Liver (tissue), 3 donors: ENCODE measurements around the gene DPM1.

Experiments used
- ATF3 ChIP-seq: IDR thresholded peaks from 2 replicates; pipeline ENCODE4 v1.6.1; 2016; ENCODE audit warnings: antibody characterized with exemption
- CTCF ChIP-seq: fragments of 150-350 bp; IDR thresholded peaks from 2 replicates; pipeline ENCODE4 v1.5.1; 2017; ENCODE audit warnings: improper control_type of control experiment, low read depth, low read length; ENCODE audit not compliant: missing input control
- EGR1 ChIP-seq, 2 donors: IDR thresholded peaks; 2 replicates each; pipeline ENCODE4 v1.6.1; 2016 to 2018; ENCODE audit warnings: antibody characterized with exemption in 2 of 2, low read depth in 2 of 2
- FOXA2 ChIP-seq: IDR thresholded peaks from 2 replicates; pipeline ENCODE4 v1.6.1; 2016; ENCODE audit warnings: antibody characterized with exemption
- HNF4A ChIP-seq, 2 donors: conservative IDR thresholded peaks; 2 replicates each; pipeline ENCODE4 v1.6.1; 2016; ENCODE audit warnings: antibody characterized with exemption in 2 of 2, mild to moderate bottlenecking in 2 of 2
- JUND ChIP-seq, 2 donors: IDR thresholded peaks; 2 replicates each; pipeline ENCODE4 v1.6.1; 2016; ENCODE audit warnings: antibody characterized with exemption in 2 of 2
- MAX ChIP-seq: IDR thresholded peaks from 2 replicates; pipeline ENCODE4 v1.6.1; 2016; ENCODE audit warnings: antibody characterized with exemption
- RXRA ChIP-seq, 2 donors: IDR thresholded peaks; 2 replicates each; pipeline ENCODE4 v1.6.1; 2017 to 2018; ENCODE audit warnings: antibody characterized with exemption in 2 of 2, mild to moderate bottlenecking in 1 of 2
- YY1 ChIP-seq: IDR thresholded peaks from 2 replicates; pipeline ENCODE4 v1.6.1; 2016; ENCODE audit warnings: antibody characterized with exemption, mild to moderate bottlenecking
- donor health status: healthy.
- donor health status: healthy.

- no peak for TF ChIP-seq CTCF
- no peak for TF ChIP-seq ATF3
- TF ChIP-seq YY1, result no peak
- no peak for TF ChIP-seq JUND (IDR thresholded peaks at IDR 0.05)
- TF ChIP-seq MAX, result no peak
- no peak for TF ChIP-seq FOXA2
- TF ChIP-seq EGR1 (IDR thresholded peaks at IDR 0.05; ENCODE audit: low read depth in 2 of 2), result no peak
- no peak for TF ChIP-seq HNF4A (conservative IDR thresholded peaks at IDR 0.05)
- TF ChIP-seq RXRA (IDR thresholded peaks at IDR 0.05), result no peak
Observed at GRCh38 chr20:50919567-50919966, 38.8 kb downstream of the DPM1 start.
